ENCODE results near the gene QARS1. TPM values are rescaled to one million over a fixed set of nuclear protein-coding genes. Genes with fewer than 3 reads are reported as not detected.

The QARS1 gene
- total RNA-seq, result 301 TPM

- peak; percentile 98 for DNase-seq
Measured at GRCh38 chr3:49104427-49105291, at the start of gene QARS1. Gene QARS1, minus strand, starts transcription at chr3:49104757. Its CDS starts 24 bp downstream, at chr3:49104733.

GRCh38 chr3:49153349-49153912, 48.9 kb upstream of the QARS1 start:
- no peak for DNase-seq

- DNase-seq, result no peak
Measured at GRCh38 chr3:49151610-49152009, 47.1 kb upstream of the QARS1 start.

GRCh38 chr3:49148159-49148558, 43.6 kb upstream of the QARS1 start:
- no peak for DNase-seq

GRCh38 chr3:49140080-49140479, 35.5 kb upstream of the QARS1 start:
- no peak for DNase-seq

- DNase-seq, result no peak
Measured at GRCh38 chr3:49135499-49135898, 30.9 kb upstream of the QARS1 start.

- DNase-seq, result no peak
Measured at GRCh38 chr3:49134471-49135265, 30.1 kb upstream of the QARS1 start.

- DNase-seq, result peak; percentile 96
Measured at GRCh38 chr3:49133226-49133951, 28.8 kb upstream of the QARS1 start.

- DNase-seq, result peak; percentile 89
Measured at GRCh38 chr3:49132437-49133225, 28.1 kb upstream of the QARS1 start, which contains the start of gene LAMB2. Gene LAMB2, minus strand, starts transcription at chr3:49133050. Its CDS starts 183 bp downstream, at chr3:49132867.

GRCh38 chr3:49132073-49132436, 27.5 kb upstream of the QARS1 start:
- no peak for DNase-seq

GRCh38 chr3:49131576-49131975, 27.0 kb upstream of the QARS1 start:
- no peak for DNase-seq

GRCh38 chr3:49131040-49131439, 26.5 kb upstream of the QARS1 start:
- no peak for DNase-seq

GRCh38 chr3:49124991-49125670, 20.6 kb upstream of the QARS1 start:
- no peak for DNase-seq

- no peak for DNase-seq
Measured at GRCh38 chr3:49124203-49124602, 19.6 kb upstream of the QARS1 start.

- no peak for DNase-seq
Measured at GRCh38 chr3:49123687-49124086, 19.1 kb upstream of the QARS1 start.

- DNase-seq, result no peak
Measured at GRCh38 chr3:49122886-49123545, 18.5 kb upstream of the QARS1 start.

GRCh38 chr3:49122451-49122850, 17.9 kb upstream of the QARS1 start:
- DNase-seq, result no peak

GRCh38 chr3:49122022-49122421, 17.5 kb upstream of the QARS1 start:
- DNase-seq, result no peak

GRCh38 chr3:49121132-49121736, 16.7 kb upstream of the QARS1 start:
- DNase-seq, result no peak
